ENCODE measurements around the gene DHX36.

The DHX36 gene

GRCh38 chr3:154316974-154317767 lies 7.1 kb downstream of the DHX36 start:
- H3K18ac ChIP-seq (ENCODE audit: low read length) = no peak overlapping the region
- H2BK5ac ChIP-seq (ENCODE audit: low read depth, low read length, poor library complexity) = no peak overlapping the region
- no peak overlapping the region for H2AFZ ChIP-seq (ENCODE audit: insufficient read depth, low read length, poor library complexity)
- H3K9ac ChIP-seq (ENCODE audit: low read length) = no peak overlapping the region
- DNase-seq = no peak
- H3K79me2 ChIP-seq (ENCODE audit: control insufficient read depth, insufficient read depth, low read length, poor library complexity) = no peaks in the 10 kb centered on the region
- no peaks in the 10 kb centered on the region for H3K79me1 ChIP-seq (ENCODE audit: low read length)
- peak overlapping the region; percentile 55 for H3K4ac ChIP-seq (ENCODE audit: low read depth, low read length)
- H3K36me3 ChIP-seq (ENCODE audit: control insufficient read depth in 1 of 2, insufficient read depth in 2 of 2, low read length in 2 of 2) = peaks cover 0 to 4% of the 10 kb centered on the region in 2 experiments
- H3K27ac ChIP-seq (ENCODE audit: low read depth, low read length) = no peak overlapping the region
- H2AK5ac ChIP-seq (ENCODE audit: low read length) = no peak overlapping the region
- H3K4me1 ChIP-seq (ENCODE audit: control insufficient read depth in 1 of 2, insufficient read depth in 2 of 2, low read length in 2 of 2) = no peaks in the 10 kb centered on the region
- H3K23ac ChIP-seq (ENCODE audit: low read length) = no peak overlapping the region
- no peak overlapping the region for H4K91ac ChIP-seq (ENCODE audit: low read depth, low read length)
- no peak overlapping the region for H3K14ac ChIP-seq (ENCODE audit: low read length)
- no peak overlapping the region for H3K4me3 ChIP-seq (ENCODE audit: low read depth, low read length)
- no peak overlapping the region for H4K8ac ChIP-seq (ENCODE audit: low read depth, low read length)
- no peak overlapping the region for H2BK12ac ChIP-seq (ENCODE audit: low read length)
- H3K9me3 ChIP-seq (ENCODE audit: insufficient read depth, low read depth, low read length) = no peaks in the 10 kb centered on the region
- H4K12ac ChIP-seq (ENCODE audit: low read depth, low read length) = no peak overlapping the region
- no CpG with 5 or more reads among the region's 5 CpGs for WGBS (ENCODE audit: extremely low coverage, insufficient coverage, insufficient read length)
- no peak overlapping the region for H3K4me2 ChIP-seq (ENCODE audit: low read length)
- no peaks in the 10 kb centered on the region for H3K27me3 ChIP-seq (ENCODE audit: insufficient read depth, low read length)
- H2BK120ac ChIP-seq (ENCODE audit: insufficient read depth, low read length, poor library complexity) = no peak overlapping the region

- no peak overlapping the region for H2BK120ac ChIP-seq (ENCODE audit: insufficient read depth, low read length, poor library complexity)
- no peaks in the 10 kb centered on the region for H3K9me3 ChIP-seq (ENCODE audit: insufficient read depth, low read depth, low read length)
- H3K79me2 ChIP-seq (ENCODE audit: control insufficient read depth, insufficient read depth, low read length, poor library complexity) = no peaks in the 10 kb centered on the region
- no peak overlapping the region for H3K18ac ChIP-seq (ENCODE audit: low read length)
- no peak overlapping the region for H3K9ac ChIP-seq (ENCODE audit: low read length)
- WGBS (ENCODE audit: extremely low coverage, insufficient coverage, insufficient read length) = no CpG with 5 or more reads among the region's 1 CpG
- no peak overlapping the region for H2BK12ac ChIP-seq (ENCODE audit: low read length)
- H3K4me3 ChIP-seq (ENCODE audit: low read depth, low read length) = no peak overlapping the region
- no peaks in the 10 kb centered on the region for H3K4me1 ChIP-seq (ENCODE audit: control insufficient read depth in 1 of 2, insufficient read depth in 2 of 2, low read length in 2 of 2)
- H3K14ac ChIP-seq (ENCODE audit: low read length) = no peak overlapping the region
- H3K23ac ChIP-seq (ENCODE audit: low read length) = no peak overlapping the region
- H4K91ac ChIP-seq (ENCODE audit: low read depth, low read length) = no peak overlapping the region
- no peak overlapping the region for H4K12ac ChIP-seq (ENCODE audit: low read depth, low read length)
- no peak for DNase-seq
- H3K4ac ChIP-seq (ENCODE audit: low read depth, low read length) = no peak overlapping the region
- H4K8ac ChIP-seq (ENCODE audit: low read depth, low read length) = no peak overlapping the region
- H3K27me3 ChIP-seq (ENCODE audit: insufficient read depth, low read length) = no peaks in the 10 kb centered on the region
- H3K27ac ChIP-seq (ENCODE audit: low read depth, low read length) = no peak overlapping the region
- H3K79me1 ChIP-seq (ENCODE audit: low read length) = no peaks in the 10 kb centered on the region
- peaks cover 0 to 4% of the 10 kb centered on the region in 2 experiments for H3K36me3 ChIP-seq (ENCODE audit: control insufficient read depth in 1 of 2, insufficient read depth in 2 of 2, low read length in 2 of 2)
- no peak overlapping the region for H2AK5ac ChIP-seq (ENCODE audit: low read length)
- no peak overlapping the region for H3K4me2 ChIP-seq (ENCODE audit: low read length)
- H2BK5ac ChIP-seq (ENCODE audit: low read depth, low read length, poor library complexity) = no peak overlapping the region
- H2AFZ ChIP-seq (ENCODE audit: insufficient read depth, low read length, poor library complexity) = no peak overlapping the region
Measured at GRCh38 chr3:154314152-154314551, 10.1 kb downstream of the DHX36 start.

GRCh38 chr3:154310840-154311239 lies 13.4 kb downstream of the DHX36 start:
- Histone ChIP-seq H2BK12ac (ENCODE audit: low read length) (no peak overlapping the region), H4K8ac (ENCODE audit: low read depth, low read length) (no peak overlapping the region), H3K18ac (ENCODE audit: low read length) (no peak overlapping the region), H3K9ac (ENCODE audit: low read length) (no peak overlapping the region), H3K27me3 (ENCODE audit: insufficient read depth, low read length) (no peaks in the 10 kb centered on the region), H4K12ac (ENCODE audit: low read depth, low read length) (no peak overlapping the region), H3K79me2 (ENCODE audit: control insufficient read depth, insufficient read depth, low read length, poor library complexity) (no peaks in the 10 kb centered on the region), H3K14ac (ENCODE audit: low read length) (no peak overlapping the region), H3K36me3 (ENCODE audit: control insufficient read depth in 1 of 2, insufficient read depth in 2 of 2, low read length in 2 of 2) (peaks cover 4 to 7% of the 10 kb centered on the region in 2 experiments), H2BK5ac (ENCODE audit: low read depth, low read length, poor library complexity) (no peak overlapping the region), H3K4ac (ENCODE audit: low read depth, low read length) (no peak overlapping the region), H3K4me1 (ENCODE audit: control insufficient read depth in 1 of 2, insufficient read depth in 2 of 2, low read length in 2 of 2) (no peaks in the 10 kb centered on the region), H3K79me1 (ENCODE audit: low read length) (no peaks in the 10 kb centered on the region), H3K9me3 (ENCODE audit: insufficient read depth, low read depth, low read length) (no peaks in the 10 kb centered on the region), H4K91ac (ENCODE audit: low read depth, low read length) (no peak overlapping the region), H2AK5ac (ENCODE audit: low read length) (no peak overlapping the region), H3K4me2 (ENCODE audit: low read length) (no peak overlapping the region), H3K23ac (ENCODE audit: low read length) (no peak overlapping the region), H2AFZ (ENCODE audit: insufficient read depth, low read length, poor library complexity) (no peak overlapping the region), H2BK120ac (ENCODE audit: insufficient read depth, low read length, poor library complexity) (no peak overlapping the region), H3K4me3 (ENCODE audit: low read depth, low read length) (no peak overlapping the region), H3K27ac (ENCODE audit: low read depth, low read length) (no peak overlapping the region)
- no peak for DNase-seq

- H3K23ac ChIP-seq (ENCODE audit: low read length) = no peak overlapping the region
- no peaks in the 10 kb centered on the region for H3K79me1 ChIP-seq (ENCODE audit: low read length)
- no peak overlapping the region for H2AK5ac ChIP-seq (ENCODE audit: low read length)
Measured at GRCh38 chr3:154307363-154307762, 16.9 kb downstream of the DHX36 start.

More at GRCh38 chr3:154307363-154307762, 16.9 kb downstream of the DHX36 start:
- H3K4me3 ChIP-seq (ENCODE audit: low read depth, low read length) = no peak overlapping the region
- no peak overlapping the region for H2BK12ac ChIP-seq (ENCODE audit: low read length)
- H3K9me3 ChIP-seq (ENCODE audit: insufficient read depth, low read depth, low read length) = no peaks in the 10 kb centered on the region
- no peak overlapping the region for H3K9ac ChIP-seq (ENCODE audit: low read length)
- H4K91ac ChIP-seq (ENCODE audit: low read depth, low read length) = no peak overlapping the region
- peaks cover 11 to 12% of the 10 kb centered on the region in 2 experiments for H3K36me3 ChIP-seq (ENCODE audit: control insufficient read depth in 1 of 2, insufficient read depth in 2 of 2, low read length in 2 of 2)
- H3K4me1 ChIP-seq (ENCODE audit: control insufficient read depth in 1 of 2, insufficient read depth in 2 of 2, low read length in 2 of 2) = no peaks in the 10 kb centered on the region
- no peak overlapping the region for H2BK120ac ChIP-seq (ENCODE audit: insufficient read depth, low read length, poor library complexity)
- no peak overlapping the region for H2BK5ac ChIP-seq (ENCODE audit: low read depth, low read length, poor library complexity)
- H3K4ac ChIP-seq (ENCODE audit: low read depth, low read length) = no peak overlapping the region
- no peak overlapping the region for H2AFZ ChIP-seq (ENCODE audit: insufficient read depth, low read length, poor library complexity)
- no peak overlapping the region for H3K4me2 ChIP-seq (ENCODE audit: low read length)
- H3K18ac ChIP-seq (ENCODE audit: low read length) = no peak overlapping the region
- H3K27me3 ChIP-seq (ENCODE audit: insufficient read depth, low read length) = no peaks in the 10 kb centered on the region
- H4K8ac ChIP-seq (ENCODE audit: low read depth, low read length) = no peak overlapping the region
- no peak overlapping the region for H3K14ac ChIP-seq (ENCODE audit: low read length)
- no peak overlapping the region for H3K27ac ChIP-seq (ENCODE audit: low read depth, low read length)
- no peak for DNase-seq
- H4K12ac ChIP-seq (ENCODE audit: low read depth, low read length) = no peak overlapping the region
- no peaks in the 10 kb centered on the region for H3K79me2 ChIP-seq (ENCODE audit: control insufficient read depth, insufficient read depth, low read length, poor library complexity)

Data from trophoblast cell (in vitro differentiated cells and primary cell).